ENCODE results near the gene LAMP1.
A peak's percentile ranks its signal among the peaks of the same experiment; 100 is the strongest.
"Not testable (repeated sequence)": the region's sequence is repeated elsewhere in the genome, so short reads cannot be mapped to it uniquely, and the experiment has no call there.

LAMP1 gene

GRCh38 chr13:113364311-113364889, 67.4 kb downstream of the LAMP1 start:
- Histone ChIP-seq H3K27ac (ENCODE audit: low read depth, low read length) (peak overlapping the region; percentile 10), H3K27me3 (ENCODE audit: control insufficient read depth in 5 of 5, insufficient read depth in 4 of 5, low read length in 5 of 5) (peaks cover 0 to 3% (median 0%) of the 10 kb centered on the region in 5 donors), H3K36me3 (ENCODE audit: control insufficient read depth in 5 of 5, insufficient read depth in 5 of 5, low read length in 5 of 5) (no peaks in the 10 kb centered on the region), H3K9me3 (ENCODE audit: control insufficient read depth in 5 of 5, low read length in 5 of 5) (no peaks in the 10 kb centered on the region), H3K4me3 (ENCODE audit: low read depth in 1 of 5, low read length in 5 of 5) (peak overlapping the region in 4 of 5 donors; percentile 53 to 65 (median 59)), H3K9ac (ENCODE audit: low read length in 5 of 5) (peak overlapping the region in 4 of 5 donors; percentile 48 to 86 (median 80)), H3K4me1 (ENCODE audit: control insufficient read depth in 5 of 5, insufficient read depth in 5 of 5, low read length in 5 of 5) (peaks cover 0 to 23% (median 15%) of the 10 kb centered on the region in 5 donors)

DNA sequence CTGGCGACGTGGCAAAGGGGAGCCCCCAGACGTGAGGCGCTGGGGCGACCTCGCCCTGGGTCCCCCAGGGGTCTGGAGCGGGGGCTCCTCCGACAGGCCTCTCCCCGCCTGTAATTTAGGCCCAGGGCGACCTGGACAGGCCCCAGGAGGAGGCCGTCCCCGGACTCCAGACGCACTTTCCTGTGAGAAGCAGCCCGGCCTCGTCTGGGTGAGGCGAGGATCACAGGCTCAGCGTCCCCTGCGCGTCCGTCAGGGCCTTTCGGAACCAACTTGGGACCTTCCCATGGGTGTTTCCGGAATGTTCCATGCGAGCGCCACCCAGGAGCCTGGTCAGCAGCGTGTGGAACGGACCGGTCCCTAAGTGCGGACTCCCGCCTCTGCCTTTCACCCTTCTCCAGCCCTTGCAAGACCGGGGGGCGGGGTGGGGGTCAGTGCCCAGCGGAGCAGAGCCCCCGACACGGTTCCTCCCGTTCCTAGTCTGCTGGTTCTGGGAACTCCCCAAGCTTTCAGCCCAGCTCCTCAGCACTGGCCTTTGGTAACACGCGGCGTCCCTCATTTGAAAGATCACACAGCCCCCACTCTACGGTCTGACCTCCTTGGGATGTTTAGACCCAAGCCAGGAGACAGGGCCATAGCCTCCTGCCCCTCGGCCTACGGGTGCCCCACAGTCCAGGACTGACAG, 68.0 kb downstream of the LAMP1 start:
- peaks cover 0 to 23% (median 15%) of the 10 kb centered on the region in 5 donors for H3K4me1 ChIP-seq (ENCODE audit: control insufficient read depth in 5 of 5, insufficient read depth in 5 of 5, low read length in 5 of 5)
- H3K27ac ChIP-seq (ENCODE audit: low read depth, low read length): peak overlapping the region; percentile 10
- peak overlapping the region in 4 of 5 donors; percentile 48 to 86 (median 80) for H3K9ac ChIP-seq (ENCODE audit: low read length in 5 of 5)
- H3K27me3 ChIP-seq (ENCODE audit: control insufficient read depth in 5 of 5, insufficient read depth in 4 of 5, low read length in 5 of 5): peaks cover 0 to 3% (median 0%) of the 10 kb centered on the region in 5 donors
- H3K9me3 ChIP-seq (ENCODE audit: control insufficient read depth in 5 of 5, low read length in 5 of 5): no peaks in the 10 kb centered on the region
- H3K4me3 ChIP-seq (ENCODE audit: low read depth in 1 of 5, low read length in 5 of 5): peak overlapping the region in 4 of 5 donors; percentile 53 to 65 (median 59)
- no peaks in the 10 kb centered on the region for H3K36me3 ChIP-seq (ENCODE audit: control insufficient read depth in 5 of 5, insufficient read depth in 5 of 5, low read length in 5 of 5)

DNA sequence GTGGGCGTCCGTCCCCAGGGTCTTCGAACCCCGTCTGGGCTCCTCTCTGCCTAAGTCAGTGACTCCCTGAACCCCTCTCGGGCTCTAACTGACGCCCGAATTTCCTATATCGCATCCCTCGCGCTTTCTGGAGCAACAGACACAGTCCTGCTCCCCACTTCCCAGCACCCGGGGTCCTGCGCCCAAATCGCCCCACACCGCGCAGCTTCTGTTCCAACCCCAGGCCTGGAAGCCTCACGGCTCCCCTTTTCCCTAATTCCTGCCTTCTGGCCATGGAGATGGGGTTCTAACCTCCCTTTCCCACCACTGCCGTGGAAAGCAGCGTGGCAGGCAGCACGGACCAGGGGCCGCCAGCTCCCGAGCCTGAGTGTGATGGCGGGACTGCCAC, 68.5 kb downstream of the LAMP1 start:
- Histone ChIP-seq H3K9me3 (ENCODE audit: control insufficient read depth in 5 of 5, low read length in 5 of 5) (no peaks in the 10 kb centered on the region), H3K27me3 (ENCODE audit: control insufficient read depth in 5 of 5, insufficient read depth in 4 of 5, low read length in 5 of 5) (peaks cover 0 to 3% (median 0%) of the 10 kb centered on the region in 5 donors), H3K36me3 (ENCODE audit: control insufficient read depth in 5 of 5, insufficient read depth in 5 of 5, low read length in 5 of 5) (no peaks in the 10 kb centered on the region), H3K4me1 (ENCODE audit: control insufficient read depth in 5 of 5, insufficient read depth in 5 of 5, low read length in 5 of 5) (peaks cover 0 to 23% (median 15%) of the 10 kb centered on the region in 5 donors), H3K9ac (ENCODE audit: low read length in 5 of 5) (no peak overlapping the region), H3K4me3 (ENCODE audit: low read depth in 1 of 5, low read length in 5 of 5) (peak overlapping the region in 1 of 5 donors; percentile 56), H3K27ac (ENCODE audit: low read depth, low read length) (no peak overlapping the region)

GRCh38 chr13:113365971-113366588, 69.0 kb downstream of the LAMP1 start:
- no peak overlapping the region for H3K4me3 ChIP-seq (ENCODE audit: low read depth in 1 of 5, low read length in 5 of 5)
- H3K9me3 ChIP-seq (ENCODE audit: control insufficient read depth in 5 of 5, low read length in 5 of 5): no peaks in the 10 kb centered on the region
- H3K36me3 ChIP-seq (ENCODE audit: control insufficient read depth in 5 of 5, insufficient read depth in 5 of 5, low read length in 5 of 5): no peaks in the 10 kb centered on the region
- peaks cover 0 to 3% (median 0%) of the 10 kb centered on the region in 5 donors for H3K27me3 ChIP-seq (ENCODE audit: control insufficient read depth in 5 of 5, insufficient read depth in 4 of 5, low read length in 5 of 5)
- peaks cover 0 to 23% (median 15%) of the 10 kb centered on the region in 5 donors for H3K4me1 ChIP-seq (ENCODE audit: control insufficient read depth in 5 of 5, insufficient read depth in 5 of 5, low read length in 5 of 5)
- H3K27ac ChIP-seq (ENCODE audit: low read depth, low read length): no peak overlapping the region
- H3K9ac ChIP-seq (ENCODE audit: low read length in 5 of 5): no peak overlapping the region

DNA sequence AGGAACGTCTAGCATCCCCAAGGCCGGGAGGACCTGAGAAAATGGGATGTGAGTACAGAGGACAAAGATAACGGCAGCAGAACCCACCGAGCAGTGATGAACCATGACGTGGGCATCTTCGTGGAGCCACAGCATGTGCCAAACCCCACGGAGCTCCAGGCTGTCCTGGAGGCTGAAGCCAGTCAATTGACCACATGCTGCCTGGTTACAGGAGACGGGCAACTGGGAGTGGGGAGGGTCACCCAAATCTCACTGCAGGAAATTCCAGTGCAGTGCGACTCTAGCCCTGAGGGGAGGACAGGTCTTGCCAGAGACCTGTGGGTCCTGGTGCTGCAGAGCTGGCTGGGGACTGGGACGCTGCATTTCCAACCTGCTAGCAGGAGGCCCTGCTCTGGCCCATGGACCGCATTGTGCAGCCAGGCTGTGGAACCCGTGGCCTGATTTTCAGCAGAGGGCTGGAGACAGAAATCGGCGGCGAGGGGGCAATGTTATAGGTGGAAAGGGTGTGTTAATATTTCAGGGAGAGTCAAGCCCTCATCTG, 70.1 kb downstream of the LAMP1 start:
- H3K27me3 ChIP-seq (ENCODE audit: control insufficient read depth in 5 of 5, insufficient read depth in 4 of 5, low read length in 5 of 5): peaks cover 0 to 3% (median 0%) of the 10 kb centered on the region in 5 donors
- no peaks in the 10 kb centered on the region for H3K9me3 ChIP-seq (ENCODE audit: control insufficient read depth in 5 of 5, low read length in 5 of 5)
- H3K36me3 ChIP-seq (ENCODE audit: control insufficient read depth in 5 of 5, insufficient read depth in 5 of 5, low read length in 5 of 5): no peaks in the 10 kb centered on the region
- no peak overlapping the region for H3K27ac ChIP-seq (ENCODE audit: low read depth, low read length)
- peaks cover 0 to 23% (median 15%) of the 10 kb centered on the region in 5 donors for H3K4me1 ChIP-seq (ENCODE audit: control insufficient read depth in 5 of 5, insufficient read depth in 5 of 5, low read length in 5 of 5)
- no peak overlapping the region for H3K9ac ChIP-seq (ENCODE audit: low read length in 5 of 5)
- H3K4me3 ChIP-seq (ENCODE audit: low read depth in 1 of 5, low read length in 5 of 5): no peak overlapping the region

DNA sequence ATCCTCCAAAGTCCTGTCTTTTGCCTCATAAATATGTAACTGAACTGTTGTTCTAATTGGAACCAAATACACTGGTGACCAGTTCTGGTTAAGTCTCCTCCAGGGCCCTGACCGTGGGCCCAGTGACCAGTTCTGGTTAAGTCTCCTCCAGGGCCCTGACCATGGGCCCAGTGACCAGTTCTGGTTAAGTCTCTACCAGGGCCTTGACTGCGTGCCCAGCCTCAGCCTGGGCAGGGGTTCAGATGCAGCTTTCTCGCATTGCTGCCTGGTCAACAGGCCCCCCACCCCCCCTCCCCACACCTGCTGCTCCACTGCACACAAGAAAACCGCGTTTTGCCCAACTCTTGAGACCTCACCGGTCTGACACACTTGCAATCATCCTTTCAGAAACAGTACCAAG, 70.7 kb downstream of the LAMP1 start:
- Histone ChIP-seq H3K9ac (ENCODE audit: low read length in 5 of 5) (no peak overlapping the region), H3K9me3 (ENCODE audit: control insufficient read depth in 5 of 5, low read length in 5 of 5) (no peaks in the 10 kb centered on the region), H3K36me3 (ENCODE audit: control insufficient read depth in 5 of 5, insufficient read depth in 5 of 5, low read length in 5 of 5) (no peaks in the 10 kb centered on the region), H3K4me1 (ENCODE audit: control insufficient read depth in 5 of 5, insufficient read depth in 5 of 5, low read length in 5 of 5) (peaks cover 0 to 23% (median 15%) of the 10 kb centered on the region in 5 donors), H3K4me3 (ENCODE audit: low read depth in 1 of 5, low read length in 5 of 5) (no peak overlapping the region), H3K27ac (ENCODE audit: low read depth, low read length) (no peak overlapping the region), H3K27me3 (ENCODE audit: control insufficient read depth in 5 of 5, insufficient read depth in 4 of 5, low read length in 5 of 5) (peaks cover 0 to 2% (median 0%) of the 10 kb centered on the region in 5 donors)

- not testable (repeated sequence) for H3K9me3 ChIP-seq (ENCODE audit: control insufficient read depth in 5 of 5, low read length in 5 of 5); H3K36me3 ChIP-seq (ENCODE audit: control insufficient read depth in 5 of 5, insufficient read depth in 5 of 5, low read length in 5 of 5); H3K27ac ChIP-seq (ENCODE audit: low read depth, low read length); H3K9ac ChIP-seq (ENCODE audit: low read length in 5 of 5); H3K4me3 ChIP-seq (ENCODE audit: low read depth in 1 of 5, low read length in 5 of 5); H3K27me3 ChIP-seq (ENCODE audit: control insufficient read depth in 5 of 5, insufficient read depth in 4 of 5, low read length in 5 of 5)
- peaks cover 0 to 17% (median 15%) of the 10 kb centered on the region in 5 donors for H3K4me1 ChIP-seq (ENCODE audit: control insufficient read depth in 5 of 5, insufficient read depth in 5 of 5, low read length in 5 of 5)
These were observed 71.3 kb downstream of the LAMP1 start for GRCh38 chr13:113368353-113368752.

DNA sequence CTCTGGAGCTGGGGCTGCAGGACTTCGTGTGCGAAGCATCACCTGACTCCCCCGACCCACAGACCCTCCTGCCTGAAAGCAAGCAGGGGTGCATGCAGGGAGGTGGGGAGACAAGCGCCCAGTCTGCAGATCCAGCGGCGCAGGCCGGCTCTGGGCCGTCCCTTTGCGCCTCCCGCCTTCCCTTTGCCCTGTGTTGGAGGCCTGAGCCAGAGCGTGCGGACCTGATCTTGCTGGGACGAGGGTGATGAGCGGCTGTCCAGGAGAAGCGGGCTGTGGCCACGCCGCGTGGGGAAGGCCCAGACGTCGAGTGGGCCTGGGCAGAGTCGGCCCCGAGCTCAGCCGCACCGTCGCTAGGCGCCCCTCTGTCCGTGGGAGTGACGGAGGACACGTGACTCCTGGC, 72.2 kb downstream of the LAMP1 start:
- Histone ChIP-seq H3K27me3 (ENCODE audit: control insufficient read depth in 5 of 5, insufficient read depth in 4 of 5, low read length in 5 of 5) (peaks cover 0 to 4% (median 0%) of the 10 kb centered on the region in 5 donors), H3K27ac (ENCODE audit: low read depth, low read length) (no peak overlapping the region), H3K9me3 (ENCODE audit: control insufficient read depth in 5 of 5, low read length in 5 of 5) (no peaks in the 10 kb centered on the region), H3K4me3 (ENCODE audit: low read depth in 1 of 5, low read length in 5 of 5) (no peak overlapping the region), H3K36me3 (ENCODE audit: control insufficient read depth in 5 of 5, insufficient read depth in 5 of 5, low read length in 5 of 5) (no peaks in the 10 kb centered on the region), H3K9ac (ENCODE audit: low read length in 5 of 5) (no peak overlapping the region), H3K4me1 (ENCODE audit: control insufficient read depth in 5 of 5, insufficient read depth in 5 of 5, low read length in 5 of 5) (peaks cover 0 to 13% (median 12%) of the 10 kb centered on the region in 5 donors)

- Histone ChIP-seq H3K36me3 (ENCODE audit: control insufficient read depth in 5 of 5, insufficient read depth in 5 of 5, low read length in 5 of 5) (no peaks in the 10 kb centered on the region), H3K9ac (ENCODE audit: low read length in 5 of 5) (no peak overlapping the region), H3K4me1 (ENCODE audit: control insufficient read depth in 5 of 5, insufficient read depth in 5 of 5, low read length in 5 of 5) (peaks cover 0 to 8% (median 7%) of the 10 kb centered on the region in 5 donors), H3K27me3 (ENCODE audit: control insufficient read depth in 5 of 5, insufficient read depth in 4 of 5, low read length in 5 of 5) (peaks cover 0 to 9% (median 3%) of the 10 kb centered on the region in 5 donors), H3K4me3 (ENCODE audit: low read depth in 1 of 5, low read length in 5 of 5) (no peak overlapping the region), H3K9me3 (ENCODE audit: control insufficient read depth in 5 of 5, low read length in 5 of 5) (no peaks in the 10 kb centered on the region), H3K27ac (ENCODE audit: low read depth, low read length) (no peak overlapping the region)
These were observed 72.8 kb downstream of the LAMP1 start for GRCh38 chr13:113369881-113370280.

- H3K27ac ChIP-seq (ENCODE audit: low read depth, low read length): no peak overlapping the region
- H3K4me3 ChIP-seq (ENCODE audit: low read depth in 1 of 5, low read length in 5 of 5): no peak overlapping the region
- no peaks in the 10 kb centered on the region for H3K9me3 ChIP-seq (ENCODE audit: control insufficient read depth in 5 of 5, low read length in 5 of 5)
- no peaks in the 10 kb centered on the region for H3K36me3 ChIP-seq (ENCODE audit: control insufficient read depth in 5 of 5, insufficient read depth in 5 of 5, low read length in 5 of 5)
- H3K9ac ChIP-seq (ENCODE audit: low read length in 5 of 5): no peak overlapping the region
- H3K4me1 ChIP-seq (ENCODE audit: control insufficient read depth in 5 of 5, insufficient read depth in 5 of 5, low read length in 5 of 5): no peaks in the 10 kb centered on the region
- peaks cover 0 to 9% (median 3%) of the 10 kb centered on the region in 5 donors for H3K27me3 ChIP-seq (ENCODE audit: control insufficient read depth in 5 of 5, insufficient read depth in 4 of 5, low read length in 5 of 5)
These were observed 74.0 kb downstream of the LAMP1 start for GRCh38 chr13:113371061-113371460.
